ENCODE results near the gene AQP6. TPM values are rescaled to one million over a fixed set of nuclear protein-coding genes. Genes with fewer than 3 reads are reported as not detected.

The AQP6 gene
- polyA plus RNA-seq (2013, experiment 1 of 2; ENCODE audit: insufficient read length): not detected
- polyA plus RNA-seq (2013, experiment 2 of 2; ENCODE audit: insufficient read length): 0.07 TPM

- DNase-seq: no peak
Measured at GRCh38 chr12:49972641-49973360, at the start of gene AQP6. AQP6 (plus strand) TSS chr12:49972947; CDS start chr12:49973174, 227 bp downstream.

- no peak for DNase-seq
Measured at GRCh38 chr12:49923035-49923644, 49.6 kb upstream of the AQP6 start.

DNA sequence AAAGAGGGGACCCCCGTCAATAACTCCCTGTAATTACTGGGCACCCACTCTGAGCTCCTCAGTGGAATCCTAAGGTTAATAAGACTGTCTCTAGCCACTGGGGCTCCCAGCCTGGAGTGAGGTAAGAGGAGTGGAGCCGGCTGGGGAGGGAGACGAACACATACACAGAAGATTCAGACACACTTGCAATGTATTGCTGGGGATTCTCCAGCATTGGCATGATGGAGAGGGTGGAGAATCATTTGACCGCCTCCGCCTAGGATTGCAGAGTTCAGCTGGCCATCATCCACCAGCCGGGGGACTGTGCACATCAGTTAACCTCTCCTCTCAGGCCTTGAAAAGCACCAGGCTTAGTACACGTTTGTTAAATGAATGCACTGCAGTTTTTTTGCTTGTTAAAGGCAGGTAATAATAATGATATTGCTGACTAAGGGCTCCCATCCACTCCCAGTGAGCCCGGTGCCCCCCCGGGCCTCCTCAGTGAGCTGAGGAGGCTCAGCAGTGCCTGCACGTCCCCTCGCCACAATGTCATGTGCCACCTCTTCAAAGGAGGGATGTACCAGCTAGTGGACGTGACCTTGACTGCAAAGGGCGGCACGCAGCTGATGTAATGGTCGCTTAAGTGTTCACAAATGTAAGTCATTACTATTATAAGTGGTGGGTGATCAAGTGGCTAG lies 48.7 kb upstream of the AQP6 start:
- no peak for DNase-seq

GRCh38 chr12:49924628-49925246 lies 48.0 kb upstream of the AQP6 start:
- no peak for DNase-seq

- no peak for DNase-seq
Measured at GRCh38 chr12:49925433-49926204, 47.1 kb upstream of the AQP6 start.

- no peak for DNase-seq
Measured at GRCh38 chr12:49928471-49928870, 44.3 kb upstream of the AQP6 start.

DNA sequence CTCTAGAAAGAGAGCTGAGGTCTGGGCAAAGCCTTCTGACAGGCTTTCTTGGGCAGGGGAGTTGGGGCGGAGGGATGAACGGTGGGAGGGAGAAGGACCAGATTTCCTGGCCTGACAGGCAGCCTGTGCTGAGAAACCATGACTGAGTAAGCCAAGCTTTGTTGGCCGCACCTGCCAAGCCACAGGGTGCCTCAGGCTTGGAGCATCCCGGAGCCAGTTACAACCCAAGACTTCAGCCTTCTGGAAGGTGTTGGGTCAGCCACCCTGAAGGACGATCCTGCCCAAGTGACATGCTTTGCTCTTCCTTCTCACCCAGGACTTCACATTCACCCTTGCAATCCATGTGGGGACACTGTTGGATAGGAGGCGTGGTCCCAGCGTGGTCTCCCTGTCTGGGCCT lies 43.2 kb upstream of the AQP6 start:
- no peak for DNase-seq

GRCh38 chr12:49930515-49931288 lies 42.0 kb upstream of the AQP6 start:
- DNase-seq: peak; percentile 54

DNA sequence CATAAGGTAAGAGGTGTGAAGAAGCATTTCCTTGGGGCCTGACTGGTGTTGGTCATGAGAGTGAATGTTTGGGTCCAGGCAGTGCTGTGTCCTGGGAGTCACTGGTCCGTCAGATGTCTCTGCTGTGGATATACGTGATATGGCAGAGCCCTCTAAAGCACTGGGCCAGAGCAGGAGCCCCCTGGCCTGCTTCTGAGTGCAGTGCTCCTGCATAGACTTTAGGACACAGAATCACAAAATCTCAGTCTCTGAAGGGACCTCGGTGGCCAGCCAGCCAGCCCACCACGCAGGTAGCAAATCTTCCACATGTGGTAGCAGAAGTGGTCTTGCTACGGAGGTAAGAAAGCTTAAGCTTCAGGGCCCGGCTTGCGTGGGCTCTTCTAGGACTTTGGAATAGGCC lies 40.7 kb upstream of the AQP6 start:
- no peak for DNase-seq

GRCh38 chr12:49932533-49933130 lies 40.1 kb upstream of the AQP6 start:
- no peak for DNase-seq

DNA sequence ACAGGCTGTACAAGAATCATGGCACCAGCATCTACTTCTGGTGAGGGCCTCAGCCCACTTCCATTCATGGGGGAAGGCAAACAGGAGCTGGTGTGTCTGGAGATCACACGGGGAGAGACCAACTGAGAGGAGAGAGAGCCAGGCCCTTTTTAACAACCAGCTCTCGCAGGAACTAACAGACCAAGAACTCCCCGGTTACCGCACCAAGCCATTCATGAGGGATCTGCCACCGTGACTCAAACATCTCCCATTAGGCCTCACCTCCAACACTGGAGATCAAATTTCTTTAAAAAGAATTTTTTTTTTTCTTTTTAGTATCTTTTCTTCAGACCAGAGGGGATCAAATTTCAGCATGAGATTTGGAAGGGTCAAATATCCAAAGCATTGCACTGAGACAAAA lies 39.0 kb upstream of the AQP6 start:
- peak; percentile 26 for DNase-seq

DNA sequence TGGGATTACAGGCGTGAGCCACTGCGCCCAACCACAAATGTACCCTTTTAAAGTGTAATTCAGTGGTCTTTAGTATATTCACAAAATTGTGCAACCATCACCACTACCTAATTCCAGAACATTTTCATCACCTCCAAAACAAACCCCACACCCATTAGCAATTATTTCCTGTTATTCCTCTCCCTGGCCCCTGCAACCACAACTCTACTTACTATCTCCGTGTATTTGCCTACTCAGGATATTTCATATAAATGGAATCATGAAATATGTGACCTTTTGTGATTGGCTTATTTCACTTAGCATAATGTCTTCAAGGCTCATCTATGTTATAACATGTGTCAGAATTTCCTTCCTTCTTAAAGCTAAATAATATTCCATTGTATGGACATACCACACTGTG lies 38.2 kb upstream of the AQP6 start:
- DNase-seq: no peak

- no peak for DNase-seq
Measured at GRCh38 chr12:49936925-49937324, 35.8 kb upstream of the AQP6 start.

DNA sequence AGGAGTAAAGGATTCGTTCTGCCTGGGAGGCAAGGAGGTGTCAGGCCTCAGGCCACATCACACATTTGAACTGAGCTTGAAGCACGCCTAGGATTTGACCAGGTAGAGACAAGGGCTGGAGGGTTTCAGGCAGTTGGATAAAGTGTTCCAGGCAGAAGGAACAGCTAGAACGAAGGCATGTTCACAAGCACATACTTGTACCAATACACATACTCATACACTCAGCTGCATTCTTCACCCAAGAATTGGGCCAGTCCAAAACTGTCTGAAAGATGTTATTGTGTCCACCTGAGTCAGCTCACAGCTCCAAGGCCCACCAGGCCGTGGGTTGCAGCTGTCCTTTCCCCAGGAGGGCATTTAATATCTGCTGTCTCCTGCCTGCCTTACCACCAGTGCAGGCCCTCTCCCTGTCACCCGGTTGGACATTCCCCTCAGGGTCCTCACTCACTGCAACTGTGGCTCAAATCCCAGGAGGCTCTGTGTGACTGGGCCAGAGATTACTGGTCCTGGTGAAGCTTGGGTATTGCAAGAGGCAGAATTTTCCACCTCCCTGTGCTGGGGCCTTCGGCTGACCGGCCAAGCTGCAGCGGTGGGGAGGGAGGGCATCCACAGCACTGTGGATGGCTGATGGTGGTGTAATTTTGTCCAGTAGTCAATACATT lies 35.0 kb upstream of the AQP6 start:
- DNase-seq: no peak

- DNase-seq: no peak
Measured at GRCh38 chr12:49939307-49939706, 33.4 kb upstream of the AQP6 start.

DNA sequence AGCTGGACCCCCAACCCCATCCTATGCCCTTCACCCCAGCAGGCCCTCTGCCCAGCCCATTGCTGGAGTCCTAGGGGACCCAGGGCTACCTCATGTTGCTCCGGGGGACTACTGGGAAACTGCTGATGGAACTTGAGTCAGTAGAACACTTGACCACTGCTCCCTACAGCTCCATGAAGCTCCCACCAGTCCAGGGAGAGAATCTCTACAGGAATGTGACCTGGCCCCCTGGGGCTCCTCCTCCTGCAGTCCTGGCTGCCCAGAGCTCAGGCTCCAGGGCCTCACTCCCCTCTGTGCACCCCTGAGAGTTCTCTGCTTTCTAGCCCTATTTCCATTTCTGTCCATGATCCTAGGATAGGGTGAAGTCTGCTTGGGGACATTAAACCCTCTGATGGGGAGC lies 33.0 kb upstream of the AQP6 start:
- no peak for DNase-seq

GRCh38 chr12:49941556-49942511 lies 30.9 kb upstream of the AQP6 start:
- no peak for DNase-seq

- no peak for DNase-seq
Measured at GRCh38 chr12:49942512-49942893, 30.2 kb upstream of the AQP6 start.

GRCh38 chr12:49942921-49943624 lies 29.7 kb upstream of the AQP6 start:
- DNase-seq: no peak

All from fibroblast of skin of scalp (primary cell).